ENCODE measurements around the gene FAM83B. TPM values are rescaled to one million over a fixed set of nuclear protein-coding genes. Genes with fewer than 3 reads are reported as not detected.

Gene FAM83B
- total and polyA plus RNA-seq, 10 of the 15 experiments (the other 5 are each of a cell fraction or from before 2014, with no cell fraction given): 0.05 TPM; not detected in 9

- no peak for TF ChIP-seq REST (IDR thresholded peaks at IDR 0.05; ENCODE audit: low read depth, low read length)
- no peak for TF ChIP-seq ZBED1 (IDR thresholded peaks at IDR 0.05; ENCODE audit: borderline replicate concordance)
- no peak for TF ChIP-seq PRDM15 (CRISPR knock-in tag; IDR thresholded peaks at IDR 0.05)
Observed at GRCh38 chr6:54876365-54876764, 29.8 kb downstream of the FAM83B start (continued).

- Histone ChIP-seq H3K4me2 (ENCODE audit: control insufficient read depth, insufficient read depth) (no peak overlapping the region), H3K27ac (ENCODE audit: control insufficient read depth, insufficient read depth) (no peak overlapping the region), H3K9ac (ENCODE audit: control insufficient read depth, insufficient read depth, low read length) (no peak overlapping the region), H2AFZ (ENCODE audit: control insufficient read depth, low read depth, low read length) (no peak overlapping the region), H3K27me3 (replicated peaks in 1 of 2; ENCODE audit: control insufficient read depth in 2 of 2, insufficient read depth in 2 of 2, low read length in 1 of 2) (no peaks in the 10 kb centered on the region), H3K4me3 (no peak overlapping the region), H3K4me1 (ENCODE audit: control insufficient read depth, insufficient read depth, low read length) (no peaks in the 10 kb centered on the region), H3K36me3 (ENCODE audit: control insufficient read depth in 2 of 2, insufficient read depth in 2 of 2, low read length in 1 of 2) (no peaks in the 10 kb centered on the region), H4K20me1 (ENCODE audit: control insufficient read depth, insufficient read depth) (no peaks in the 10 kb centered on the region), H3K9me3 (replicated peaks; ENCODE audit: control insufficient read depth, insufficient read depth, low read length) (no peaks in the 10 kb centered on the region), H3K79me2 (ENCODE audit: control insufficient read depth, insufficient read depth, low read length) (no peaks in the 10 kb centered on the region)
- in situ Hi-C loops (cut with MboI) (no loop called here), intact Hi-C loops (cut with micrococcal nuclease; ENCODE audit: unreplicated experiment) (no loop called here)
- DNase-seq (ENCODE audit: low read depth, low spot score): no peak
- TF ChIP-seq SMC3 (IDR thresholded peaks at IDR 0.05; ENCODE audit: borderline replicate concordance, low read length): no peak
- no peak for TF ChIP-seq MAX (IDR thresholded peaks at IDR 0.05; ENCODE audit: low read depth, low read length)
- ChIA-PET RAD21 (ENCODE audit: unreplicated experiment) (no interaction called here), SMC1A (ENCODE audit: uncharacterized antibody, unreplicated experiment) (no interaction called here), CTCF (interaction anchor here (0.9 to 1.2 kb wide), 2 partner anchors 180 to 192 kb away, joined by 3 read pairs; no protein-coding TSS in a partner anchor), POLR2A (no interaction called here)
- ATAC-seq: no peak
- BruUV-seq (replicated peaks): no TSS peak
- no peak for FAIRE-seq
Observed at GRCh38 chr6:54876871-54877270, 30.3 kb downstream of the FAM83B start.

Measured in GM12878 (cell line).